Activated T-helper 17 cell treated with anti-CD3 and anti-CD28 coated beads, Interleukin-2, amount 50 U/mL, for 72 hours (primary cell): Measurements from ENCODE around the gene OXCT2. TPM values are rescaled to one million over a fixed set of nuclear protein-coding genes. Genes with fewer than 3 reads are reported as not detected.

ENCODE experiments used
- ATAC-seq: fragments of 150-1000 bp; cut with Tn5 transposase; replicated peaks from 2 replicates; pipeline ENCODE4 v1.10.0; 2021; ENCODE audit warnings: mild to moderate bottlenecking, moderate library complexity
- H3K27ac Mint-ChIP-seq: one replicate; pipeline ENCODE4 v1.8.0; 2022; ENCODE audit warnings: mixed read lengths
- H3K27me3 Mint-ChIP-seq: one replicate; pipeline ENCODE4 v1.8.0; 2022; ENCODE audit warnings: mixed read lengths
- H3K36me3 Mint-ChIP-seq: one replicate; pipeline ENCODE4 v1.8.0; 2022; ENCODE audit warnings: low read depth, mild to moderate bottlenecking, mixed read lengths
- H3K4me1 Mint-ChIP-seq: one replicate; pipeline ENCODE4 v1.8.0; 2022; ENCODE audit warnings: mixed read lengths
- H3K4me3 Mint-ChIP-seq: one replicate; pipeline ENCODE4 v1.8.0; 2022; ENCODE audit warnings: mild to moderate bottlenecking, mixed read lengths
- H3K9me3 Mint-ChIP-seq: one replicate; pipeline ENCODE4 v1.8.0; 2022; ENCODE audit warnings: mixed read lengths
- total RNA-seq, 2 donors: library from RNA; stranded (reverse); gene quantifications; one replicate each; pipeline ENCODE4 v1.2.3, GENCODE V29; 2022

The OXCT2 gene
- total RNA-seq, 2 donors from 2014 or later = 0.69 to 1.1 TPM

DNA sequence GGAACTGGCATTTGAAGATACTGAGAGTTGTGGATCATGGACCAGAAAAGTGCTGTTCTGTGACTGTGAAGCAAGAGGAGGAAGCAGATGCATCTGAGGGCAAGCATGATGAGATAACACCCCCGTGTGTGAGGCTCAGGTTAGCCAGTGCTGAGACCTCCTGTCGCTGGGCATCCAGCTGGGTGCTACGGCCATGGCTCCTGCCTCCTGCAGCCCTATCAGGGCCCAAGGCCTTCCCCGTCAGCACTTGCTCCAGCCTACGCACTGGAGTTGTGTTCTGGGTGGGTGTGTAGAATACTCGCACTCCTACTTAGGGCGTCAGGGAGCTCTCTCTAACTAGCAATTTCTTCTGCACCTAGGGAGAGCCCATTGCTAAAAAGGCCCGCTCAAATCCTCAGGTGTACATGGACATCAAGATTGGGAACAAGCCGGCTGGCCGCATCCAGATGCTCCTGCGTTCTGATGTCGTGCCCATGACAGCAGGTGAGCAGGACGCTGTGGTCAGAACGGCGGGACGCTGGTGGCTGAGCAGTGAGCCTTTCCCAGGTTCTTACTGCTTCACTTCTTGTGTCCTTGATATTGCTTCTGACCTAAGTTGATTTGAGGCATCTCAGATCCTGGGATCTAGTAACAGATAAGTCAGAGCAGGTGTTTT, 26.0 kb downstream of the OXCT2 start:
- no peak overlapping the region for H3K27ac Mint-ChIP-seq
- H3K4me3 Mint-ChIP-seq = no peak overlapping the region
- no peaks in the 10 kb centered on the region for H3K9me3 Mint-ChIP-seq
- peaks cover 97% of the 10 kb centered on the region for H3K36me3 Mint-ChIP-seq
- peaks cover 2% of the 10 kb centered on the region for H3K4me1 Mint-ChIP-seq
- H3K27me3 Mint-ChIP-seq = no peaks in the 10 kb centered on the region
- ATAC-seq = no peak

DNA sequence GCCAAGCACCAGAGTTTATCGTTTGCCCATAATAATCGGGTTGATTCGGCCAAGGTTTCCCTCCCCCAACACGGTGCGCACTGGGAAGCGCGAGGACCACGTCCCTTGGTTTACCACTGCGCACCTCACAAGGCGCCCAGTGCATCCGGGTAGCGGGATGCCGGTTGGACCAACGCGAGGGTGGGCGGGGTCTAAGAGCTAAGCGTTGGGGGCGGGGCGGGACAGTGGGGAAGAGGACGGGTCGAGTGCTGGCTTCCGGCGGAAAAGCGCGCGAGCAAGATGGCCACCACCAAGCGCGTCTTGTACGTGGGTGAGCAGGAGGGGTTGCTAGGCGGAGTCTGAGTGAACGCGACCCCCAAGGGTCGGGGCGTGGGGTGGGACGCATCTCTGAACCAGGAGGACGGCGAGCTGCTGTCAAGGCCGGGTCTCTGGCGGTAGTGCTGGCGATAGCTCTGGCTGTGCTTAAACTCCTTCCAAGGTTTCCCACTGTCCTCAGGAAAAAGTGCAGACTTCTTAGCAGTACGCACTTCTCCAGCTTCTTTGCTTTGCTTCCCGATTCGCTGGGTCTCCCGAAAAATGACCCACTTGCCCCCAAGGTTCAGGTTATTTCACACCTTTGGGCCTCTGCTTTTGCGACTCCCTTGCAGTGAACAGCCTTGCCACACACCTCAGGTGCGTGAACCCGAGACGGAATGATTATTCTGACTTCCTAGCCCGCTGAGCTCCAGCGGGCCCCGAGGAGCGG, 32.4 kb downstream of the OXCT2 start, which contains the start of gene PPIE:
PPIE (plus strand) TSS at position 261 of the 745 bp plus-strand sequence; CDS start at position 280, 19 bp downstream.
- Mint-ChIP-seq H3K27ac (peak within 1 kb of the TSS; percentile 90), H3K4me1 (peaks cover 11% of the 10 kb centered on the region), H3K4me3 (peak within 1 kb of the TSS; percentile 91)

DNA sequence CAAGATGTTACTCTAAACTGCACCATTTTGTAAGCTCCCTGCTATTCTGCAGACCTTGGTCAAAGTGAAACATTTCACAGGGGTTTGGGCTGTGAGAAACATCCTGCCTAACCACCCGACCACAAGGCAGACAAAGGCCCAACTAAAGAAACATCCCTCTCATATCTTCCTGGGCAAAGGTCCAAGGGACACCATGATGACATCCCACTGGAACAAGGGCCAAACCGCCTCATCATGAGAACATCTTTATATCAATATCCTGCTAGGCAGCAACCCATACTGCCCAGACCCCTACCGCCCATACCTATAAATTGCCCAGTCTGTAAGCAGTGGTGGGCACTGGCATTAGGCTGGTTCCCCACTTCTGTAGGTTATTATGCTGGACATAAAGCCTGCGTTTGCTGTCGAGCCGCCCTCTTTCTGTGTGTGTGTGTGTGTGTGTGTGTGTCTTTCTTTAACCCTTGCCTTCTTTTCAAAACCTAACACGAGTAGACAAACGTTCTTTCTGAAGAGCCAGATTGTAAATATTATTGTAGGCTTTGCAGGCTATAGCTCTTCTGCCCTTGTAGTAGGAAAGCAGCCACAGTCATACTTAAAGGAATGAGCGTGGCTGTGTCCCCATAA, 33.5 kb downstream of the OXCT2 start:
- H3K4me3 Mint-ChIP-seq = no peak overlapping the region
- H3K27ac Mint-ChIP-seq = no peak overlapping the region
- peaks cover 13% of the 10 kb centered on the region for H3K27me3 Mint-ChIP-seq

More for the DNA sequence above, 32.4 kb downstream of the OXCT2 start, which contains the start of gene PPIE:
- peak; percentile 99 for ATAC-seq
- Mint-ChIP-seq H3K36me3 (peaks cover 52% of the 10 kb centered on the region), H3K27me3 (peaks cover 8% of the 10 kb centered on the region), H3K9me3 (no peaks in the 10 kb centered on the region)

DNA sequence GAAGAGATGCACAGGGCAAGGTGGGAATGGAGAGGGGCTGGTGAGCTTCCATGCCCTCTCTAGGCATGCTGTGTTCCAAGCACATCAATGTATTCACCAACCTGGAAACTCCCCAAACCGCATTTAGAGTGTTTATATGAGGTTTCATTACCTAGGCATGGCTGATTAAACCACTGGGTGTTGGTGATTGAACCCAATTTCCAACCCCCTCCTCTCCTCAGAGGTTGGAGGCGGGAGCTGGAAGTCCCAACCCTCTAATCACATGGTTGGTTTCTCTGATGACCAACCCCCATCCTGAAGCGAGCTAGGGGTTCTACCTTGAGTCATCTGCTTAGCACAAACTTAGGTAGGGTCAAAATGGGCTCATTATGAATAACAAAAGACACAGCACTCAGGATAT, 35.4 kb downstream of the OXCT2 start:
- no peak overlapping the region for H3K4me3 Mint-ChIP-seq
- H3K27ac Mint-ChIP-seq = no peak overlapping the region
- peak; percentile 47 for ATAC-seq
- peaks cover 21% of the 10 kb centered on the region for H3K36me3 Mint-ChIP-seq
- H3K4me1 Mint-ChIP-seq = peaks cover 11% of the 10 kb centered on the region
- H3K9me3 Mint-ChIP-seq = no peaks in the 10 kb centered on the region
- peaks cover 18% of the 10 kb centered on the region for H3K27me3 Mint-ChIP-seq

More for the DNA sequence above, 33.5 kb downstream of the OXCT2 start:
- Mint-ChIP-seq H3K36me3 (peaks cover 41% of the 10 kb centered on the region), H3K9me3 (no peaks in the 10 kb centered on the region), H3K4me1 (peaks cover 11% of the 10 kb centered on the region)
- ATAC-seq = no peak

DNA sequence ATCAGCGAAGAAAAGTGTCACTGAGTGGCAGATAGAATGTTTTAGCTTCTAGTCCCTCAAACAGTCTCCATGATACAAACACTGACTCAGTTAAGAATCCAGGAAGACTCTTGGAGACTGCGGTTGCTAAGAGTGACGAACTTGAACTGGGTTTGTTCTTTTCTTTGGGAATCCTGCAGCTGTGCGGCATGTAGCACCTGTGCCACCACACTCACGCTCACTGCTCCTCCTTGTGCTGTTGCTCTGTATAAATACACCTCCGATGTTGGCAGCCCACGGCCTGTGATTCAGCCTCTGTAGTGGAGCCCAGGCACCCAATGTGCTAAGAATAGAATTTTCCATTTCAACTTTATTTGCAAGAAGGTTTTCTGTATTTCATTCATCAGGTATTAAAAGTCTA, 38.0 kb downstream of the OXCT2 start:
- no peaks in the 10 kb centered on the region for H3K9me3 Mint-ChIP-seq
- no peaks in the 10 kb centered on the region for H3K36me3 Mint-ChIP-seq
- no peak for ATAC-seq
- peaks cover 10% of the 10 kb centered on the region for H3K4me1 Mint-ChIP-seq
- H3K27me3 Mint-ChIP-seq = peaks cover 42% of the 10 kb centered on the region
- H3K27ac Mint-ChIP-seq = no peak overlapping the region
- no peak overlapping the region for H3K4me3 Mint-ChIP-seq

DNA sequence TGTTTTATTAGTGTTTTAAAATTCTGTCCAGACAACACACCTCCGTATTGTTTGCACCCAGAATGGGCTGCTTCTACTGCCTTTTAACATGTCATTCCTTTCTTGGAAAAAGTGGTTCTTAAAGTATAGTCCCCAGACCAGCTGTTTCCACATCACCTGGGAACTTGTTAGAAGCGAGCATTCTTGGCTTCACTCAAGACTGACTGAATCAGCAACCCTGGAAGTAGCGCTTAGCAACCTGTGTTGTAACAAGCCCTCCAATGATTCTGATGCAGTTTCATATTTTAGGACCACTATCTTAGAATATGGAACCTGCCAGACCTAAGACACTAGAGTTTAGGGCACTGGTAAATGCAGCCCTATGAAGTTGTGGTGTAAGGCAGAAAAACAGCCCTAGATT, 38.4 kb downstream of the OXCT2 start:
- Mint-ChIP-seq H3K4me3 (no peak overlapping the region), H3K9me3 (no peaks in the 10 kb centered on the region), H3K27me3 (peaks cover 46% of the 10 kb centered on the region), H3K36me3 (no peaks in the 10 kb centered on the region), H3K27ac (no peak overlapping the region), H3K4me1 (peaks cover 10% of the 10 kb centered on the region)
- ATAC-seq = no peak

DNA sequence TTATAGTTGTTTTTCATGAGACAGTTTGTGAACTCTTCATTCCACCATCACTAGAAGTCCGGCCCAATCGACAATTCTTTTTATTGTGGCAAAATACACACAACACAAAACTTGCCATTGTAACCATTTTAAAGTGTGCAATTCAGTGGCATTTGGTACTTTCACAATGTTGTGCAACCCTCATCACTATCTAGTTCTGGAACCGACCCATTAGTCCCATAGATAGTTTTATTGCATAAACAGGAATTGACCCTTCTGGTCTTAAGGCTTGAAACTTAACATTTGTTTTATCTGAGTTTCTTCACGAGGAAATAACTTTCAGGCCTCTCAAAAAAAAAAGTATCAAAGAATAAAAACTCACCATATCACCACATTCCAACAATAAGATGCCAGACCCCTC, 41.3 kb downstream of the OXCT2 start:
- no peak overlapping the region for H3K27ac Mint-ChIP-seq
- no peak overlapping the region for H3K4me3 Mint-ChIP-seq
- peaks cover 46% of the 10 kb centered on the region for H3K27me3 Mint-ChIP-seq
- peaks cover 10% of the 10 kb centered on the region for H3K4me1 Mint-ChIP-seq
- no peaks in the 10 kb centered on the region for H3K36me3 Mint-ChIP-seq
- no peaks in the 10 kb centered on the region for H3K9me3 Mint-ChIP-seq
- ATAC-seq = no peak

DNA sequence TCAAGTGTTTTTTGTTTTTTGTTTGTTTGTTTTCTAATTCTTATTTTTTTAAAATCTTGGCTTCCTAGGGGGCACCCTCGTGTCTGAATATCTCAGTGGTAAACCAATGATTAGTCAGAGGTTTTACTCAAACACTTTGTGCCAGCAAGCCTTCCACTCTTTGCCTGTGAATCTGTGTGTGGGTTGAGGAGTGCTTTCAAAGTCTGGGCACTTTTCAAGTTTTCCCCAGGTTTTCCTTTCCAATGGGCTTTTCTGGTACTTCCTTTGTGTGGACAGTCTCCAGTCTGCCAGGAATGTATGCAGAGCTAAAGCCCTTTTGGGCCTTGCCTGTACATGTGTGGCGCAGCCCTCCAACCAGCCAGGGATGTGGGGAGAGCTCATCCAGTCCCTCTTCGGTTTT, 42.1 kb downstream of the OXCT2 start:
- H3K36me3 Mint-ChIP-seq = no peaks in the 10 kb centered on the region
- H3K27me3 Mint-ChIP-seq = peaks cover 45% of the 10 kb centered on the region
- peak; percentile 60 for ATAC-seq
- peak overlapping the region; percentile 4 for H3K4me3 Mint-ChIP-seq
- peaks cover 10% of the 10 kb centered on the region for H3K4me1 Mint-ChIP-seq
- peak overlapping the region; percentile 45 for H3K27ac Mint-ChIP-seq
- no peaks in the 10 kb centered on the region for H3K9me3 Mint-ChIP-seq

DNA sequence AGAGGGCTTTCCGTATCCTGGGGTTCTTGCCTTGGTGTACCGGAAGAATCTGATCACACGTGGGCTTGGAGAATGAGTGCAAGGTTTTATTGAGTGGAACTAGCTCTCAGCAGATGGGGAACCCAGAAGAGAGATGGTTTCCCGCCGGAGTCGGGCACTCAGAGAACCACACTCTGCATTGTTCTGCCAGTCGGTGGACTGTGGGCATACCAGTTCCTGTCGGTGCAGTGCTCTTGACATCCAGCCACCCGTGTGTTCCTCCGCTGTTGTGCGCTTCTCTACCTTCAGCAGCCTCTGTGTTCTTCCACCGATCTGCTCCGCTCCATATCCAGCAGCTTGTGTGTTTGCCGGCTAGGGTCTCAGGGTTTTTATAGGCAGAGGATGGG, 43.2 kb downstream of the OXCT2 start:
- H3K4me1 Mint-ChIP-seq = peaks cover 10% of the 10 kb centered on the region
- no peaks in the 10 kb centered on the region for H3K36me3 Mint-ChIP-seq
- H3K27ac Mint-ChIP-seq = no peak overlapping the region
- H3K4me3 Mint-ChIP-seq = peak overlapping the region; percentile 31
- peaks cover 38% of the 10 kb centered on the region for H3K27me3 Mint-ChIP-seq
- no peaks in the 10 kb centered on the region for H3K9me3 Mint-ChIP-seq
- ATAC-seq = no peak

DNA sequence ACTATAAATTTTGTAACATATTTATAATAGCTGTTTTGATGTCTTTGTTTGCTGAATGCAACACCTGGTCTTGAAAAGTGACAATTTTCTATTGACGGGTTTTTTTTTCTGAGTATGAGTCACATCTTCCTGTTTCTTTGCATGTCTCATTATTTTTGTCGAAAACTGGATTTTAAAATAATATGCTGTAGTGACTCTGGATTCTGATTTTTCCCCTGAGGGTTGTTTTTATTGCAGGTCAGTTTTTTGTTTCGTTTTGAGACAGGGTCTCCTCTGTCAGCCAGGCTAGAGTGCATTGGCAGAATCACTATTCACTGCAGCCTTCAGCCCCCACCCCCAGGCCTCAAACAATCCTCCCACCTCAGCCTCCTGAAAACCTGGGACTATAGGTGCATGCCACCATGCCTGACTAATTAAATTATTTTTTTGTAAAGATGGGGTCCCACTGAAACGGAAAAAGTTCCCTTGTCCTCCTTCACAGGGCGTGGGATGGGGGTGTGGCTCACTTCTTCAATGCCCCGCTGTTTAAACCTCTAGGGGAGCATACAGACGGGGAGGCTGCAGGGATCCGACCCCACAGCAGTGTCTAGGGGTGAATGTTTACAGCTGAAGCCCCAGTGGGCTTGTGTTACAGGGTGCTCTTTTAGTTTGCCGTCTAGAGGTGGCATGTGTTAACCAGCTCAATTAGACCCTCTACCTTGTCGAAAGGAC, 43.8 kb downstream of the OXCT2 start:
- H3K4me3 Mint-ChIP-seq = no peak overlapping the region
- peak; percentile 66 for ATAC-seq

DNA sequence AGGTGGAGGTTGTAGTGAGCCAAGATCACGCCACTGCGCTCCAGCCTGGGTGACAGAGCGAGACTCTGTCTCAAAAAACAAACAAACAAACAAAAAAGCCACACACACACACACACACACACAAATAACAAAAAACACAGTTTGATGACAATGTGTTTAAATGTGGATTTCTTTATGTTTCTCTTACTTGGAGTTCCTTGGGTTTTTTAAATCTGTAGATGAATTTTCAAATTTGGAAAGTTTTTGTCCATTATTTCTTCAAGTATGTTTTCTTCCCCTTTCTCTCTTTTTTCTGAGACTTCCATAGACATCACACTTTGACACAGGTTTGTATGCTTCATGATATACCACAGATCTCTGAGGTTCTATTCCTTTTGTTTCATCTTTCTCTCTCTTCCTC, 44.5 kb downstream of the OXCT2 start:
- Mint-ChIP-seq H3K36me3 (no peaks in the 10 kb centered on the region), H3K9me3 (no peaks in the 10 kb centered on the region), H3K4me3 (no peak overlapping the region), H3K27ac (no peak overlapping the region), H3K4me1 (peaks cover 10% of the 10 kb centered on the region), H3K27me3 (peaks cover 43% of the 10 kb centered on the region)
- no peak for ATAC-seq

More for the DNA sequence above, 43.8 kb downstream of the OXCT2 start:
- Mint-ChIP-seq H3K36me3 (no peaks in the 10 kb centered on the region), H3K27ac (no peak overlapping the region), H3K9me3 (no peaks in the 10 kb centered on the region), H3K27me3 (peaks cover 38% of the 10 kb centered on the region), H3K4me1 (peaks cover 10% of the 10 kb centered on the region)

DNA sequence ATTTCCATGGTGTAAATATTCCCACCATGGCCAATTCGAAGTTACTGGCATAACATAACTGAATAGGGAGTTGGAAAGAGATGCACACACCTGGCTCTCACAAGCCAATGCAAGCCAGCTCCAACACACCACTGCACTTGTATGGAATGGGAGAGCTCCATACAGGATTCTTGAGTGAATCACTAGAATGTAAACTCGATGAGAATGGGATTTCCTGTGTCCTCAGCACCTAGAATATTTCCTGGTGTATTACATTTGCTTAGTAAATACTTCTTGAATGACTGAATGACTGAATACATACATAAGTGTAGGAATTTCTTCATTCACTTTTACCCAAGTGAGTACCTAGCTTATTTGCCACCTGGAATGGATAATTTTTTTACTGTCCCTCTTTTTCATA, 48.7 kb downstream of the OXCT2 start:
- Mint-ChIP-seq H3K4me1 (peaks cover 5% of the 10 kb centered on the region), H3K9me3 (no peaks in the 10 kb centered on the region), H3K36me3 (no peaks in the 10 kb centered on the region), H3K27ac (no peak overlapping the region), H3K27me3 (peaks cover 22% of the 10 kb centered on the region), H3K4me3 (no peak overlapping the region)
- no peak for ATAC-seq

DNA sequence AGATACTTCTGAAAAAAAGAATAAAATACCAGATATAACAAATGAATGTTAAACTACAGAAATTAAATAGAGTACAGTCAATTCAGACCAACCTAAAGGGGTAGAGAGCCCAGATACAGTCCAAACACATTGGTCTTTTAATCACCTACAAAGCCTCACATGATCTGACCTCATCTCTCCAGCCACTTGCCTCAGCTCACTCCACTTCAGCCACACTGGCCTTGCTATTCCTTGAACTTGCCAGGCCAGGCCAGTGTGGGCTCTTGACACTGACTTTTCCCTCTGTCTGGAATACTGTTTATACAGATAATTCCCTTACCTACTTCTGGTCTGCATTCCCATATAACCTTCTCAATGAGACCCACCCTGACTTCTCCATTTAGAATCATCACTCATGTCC, 49.5 kb downstream of the OXCT2 start:
- H3K36me3 Mint-ChIP-seq = no peaks in the 10 kb centered on the region
- H3K4me1 Mint-ChIP-seq = peaks cover 5% of the 10 kb centered on the region
- no peak overlapping the region for H3K4me3 Mint-ChIP-seq
- ATAC-seq = no peak
- H3K27me3 Mint-ChIP-seq = peaks cover 23% of the 10 kb centered on the region
- no peak overlapping the region for H3K27ac Mint-ChIP-seq
- no peaks in the 10 kb centered on the region for H3K9me3 Mint-ChIP-seq
